Thoracic aorta (tissue), 2 donors: ENCODE data around the gene HDGFL2. TPM values are rescaled to one million over a fixed set of nuclear protein-coding genes. Genes with fewer than 3 reads are reported as not detected.

Experiments used
- ATAC-seq: fragments of 150-250 bp; one replicate; pipeline ENCODE4 v1.8.0; 2017; ENCODE audit warnings: low read depth; ENCODE audit not compliant: insufficient number of reproducible peaks, low FRiP score
- DNase-seq: peaks from one replicate; pipeline ENCODE4 v3.0.0-alpha.2; 2020; ENCODE audit warnings: low spot score
- H3K27ac ChIP-seq, 2 donors: fragments of 200-600 bp; sonication (generic); 1 replicate in 1 of 2; 2 replicates in 1 of 2; pipeline ENCODE4 v1.5.1; 2016; ENCODE audit warnings: mild to moderate bottlenecking in 2 of 2, moderate library complexity in 2 of 2
- H3K27me3 ChIP-seq: fragments of 200-600 bp; sonication (generic); replicated peaks from 2 replicates; pipeline ENCODE4 v1.6.0; 2016; ENCODE audit warnings: mild to moderate bottlenecking; ENCODE audit not compliant: insufficient read depth
- H3K36me3 ChIP-seq: fragments of 200-600 bp; sonication (generic); one replicate; pipeline ENCODE4 v1.5.1; 2016
- H3K4me1 ChIP-seq, 2 donors: fragments of 200-600 bp; sonication (generic); 1 replicate in 1 of 2; 2 replicates in 1 of 2; pipeline versions ENCODE4 v1.5.1 to v1.6.0; 2016; ENCODE audit warnings: low read depth in 2 of 2, mild to moderate bottlenecking in 1 of 2; ENCODE audit not compliant: control insufficient read depth in 1 of 2
- H3K4me3 ChIP-seq: fragments of 200-600 bp; sonication (generic); 2 replicates; pipeline ENCODE4 v1.5.1; 2016; ENCODE audit warnings: mild to moderate bottlenecking
- H3K9me3 ChIP-seq: fragments of 200-600 bp; sonication (generic); 2 replicates; pipeline ENCODE4 v1.5.1; 2016
- CTCF ChIP-seq: fragments of 200-600 bp; sonication (generic); IDR thresholded peaks from one replicate; pipeline ENCODE4 v1.5.1; 2019; ENCODE audit warnings: antibody characterized with exemption
- total RNA-seq, 2 donors: library from RNA; depleted of rRNA; stranded (reverse); fragments of >200 nt; gene quantifications; one replicate each; pipeline versions ENCODE4 v1.1.0 to v1.2.3, GENCODE V29; 2016

The HDGFL2 gene
- total RNA-seq, 2 donors from 2014 or later: 22.7 to 40.3 TPM

GRCh38 chr19:4507804-4508203, 35.7 kb downstream of the HDGFL2 start:
- Histone ChIP-seq H3K4me3 (no peak overlapping the region), H3K36me3 (no peaks in the 10 kb centered on the region), H3K9me3 (no peaks in the 10 kb centered on the region), H3K27ac (no peak overlapping the region), H3K27me3 (no peaks in the 10 kb centered on the region), H3K4me1 (no peaks in the 10 kb centered on the region)
- ATAC-seq (no peak), DNase-seq (no peak)
- TF ChIP-seq CTCF: no peak

- H3K9me3 ChIP-seq: no peaks in the 10 kb centered on the region
- TF ChIP-seq CTCF: no peak
- no peak for ATAC-seq
- no peaks in the 10 kb centered on the region for H3K27me3 ChIP-seq
- no peak overlapping the region for H3K4me3 ChIP-seq
- DNase-seq: no peak
- H3K36me3 ChIP-seq: no peaks in the 10 kb centered on the region
- H3K27ac ChIP-seq: no peak overlapping the region
- H3K4me1 ChIP-seq: no peaks in the 10 kb centered on the region
Observed at GRCh38 chr19:4508698-4509097, 36.6 kb downstream of the HDGFL2 start.

GRCh38 chr19:4510435-4511255, 38.5 kb downstream of the HDGFL2 start:
- H3K36me3 ChIP-seq: no peaks in the 10 kb centered on the region
- H3K27ac ChIP-seq: no peak overlapping the region
- DNase-seq: no peak
- H3K4me3 ChIP-seq: no peak overlapping the region
- H3K27me3 ChIP-seq: no peaks in the 10 kb centered on the region
- no peak for ATAC-seq
- no peaks in the 10 kb centered on the region for H3K4me1 ChIP-seq
- H3K9me3 ChIP-seq: no peaks in the 10 kb centered on the region
- TF ChIP-seq CTCF: no peak

GRCh38 chr19:4511300-4512054, 39.4 kb downstream of the HDGFL2 start:
- H3K4me3 ChIP-seq: no peak overlapping the region
- ATAC-seq (no peak), DNase-seq (no peak)
- no peaks in the 10 kb centered on the region for H3K36me3 ChIP-seq
- no peaks in the 10 kb centered on the region for H3K9me3 ChIP-seq
- no peaks in the 10 kb centered on the region for H3K4me1 ChIP-seq
- H3K27me3 ChIP-seq: no peaks in the 10 kb centered on the region
- H3K27ac ChIP-seq: no peak overlapping the region
- no peak for TF ChIP-seq CTCF

- DNase-seq (no peak), ATAC-seq (no peak)
- Histone ChIP-seq H3K4me1 (no peaks in the 10 kb centered on the region), H3K27me3 (no peaks in the 10 kb centered on the region), H3K36me3 (no peaks in the 10 kb centered on the region), H3K27ac (no peak overlapping the region), H3K4me3 (no peak overlapping the region), H3K9me3 (no peaks in the 10 kb centered on the region)
- no peak for TF ChIP-seq CTCF
Observed at GRCh38 chr19:4512070-4512469, 40.0 kb downstream of the HDGFL2 start.
